Stimulated activated naive B cell treated with anti-CD40 and anti-IgM and Interleukin-4, amounts not matched to agents 10 μg/mL and 1 μg/mL and 100 μg/mL, for 72 hours (primary cell): ENCODE data around the gene CGB2.
"Not testable (repeated sequence)": the region's sequence is repeated elsewhere in the genome, so short reads cannot be mapped to it uniquely, and the experiment has no call there.

Source experiments
- ATAC-seq, 2 donors: fragments of 150-1000 bp; cut with Tn5 transposase; replicated peaks; 2 replicates each; pipeline ENCODE4 v1.10.0; 2021; ENCODE audit warnings: moderate library complexity in 1 of 2
- DNase-seq: peaks from one replicate; pipeline ENCODE4 v3.0.0; 2021
- H3K27ac Mint-ChIP-seq: one replicate; pipeline ENCODE4 v1.8.0; 2022; ENCODE audit warnings: mild to moderate bottlenecking, mixed read lengths
- H3K27me3 Mint-ChIP-seq, 2 donors: one replicate each; pipeline ENCODE4 v1.8.0; 2022; ENCODE audit warnings: mixed read lengths in 2 of 2
- H3K36me3 Mint-ChIP-seq, 2 donors: one replicate each; pipeline ENCODE4 v1.8.0; 2022; ENCODE audit warnings: mixed read lengths in 2 of 2, mild to moderate bottlenecking in 1 of 2
- H3K4me1 Mint-ChIP-seq, 2 donors: one replicate each; pipeline ENCODE4 v1.8.0; 2022; ENCODE audit warnings: mixed read lengths in 2 of 2, mild to moderate bottlenecking in 1 of 2
- H3K4me3 Mint-ChIP-seq, 2 donors: one replicate each; pipeline ENCODE4 v1.8.0; 2022; ENCODE audit warnings: mild to moderate bottlenecking in 2 of 2, mixed read lengths in 2 of 2, moderate library complexity in 1 of 2
- H3K9me3 Mint-ChIP-seq, 2 donors: one replicate each; pipeline ENCODE4 v1.8.0; 2022; ENCODE audit warnings: mixed read lengths in 2 of 2, mild to moderate bottlenecking in 1 of 2

CGB2 gene

DNA sequence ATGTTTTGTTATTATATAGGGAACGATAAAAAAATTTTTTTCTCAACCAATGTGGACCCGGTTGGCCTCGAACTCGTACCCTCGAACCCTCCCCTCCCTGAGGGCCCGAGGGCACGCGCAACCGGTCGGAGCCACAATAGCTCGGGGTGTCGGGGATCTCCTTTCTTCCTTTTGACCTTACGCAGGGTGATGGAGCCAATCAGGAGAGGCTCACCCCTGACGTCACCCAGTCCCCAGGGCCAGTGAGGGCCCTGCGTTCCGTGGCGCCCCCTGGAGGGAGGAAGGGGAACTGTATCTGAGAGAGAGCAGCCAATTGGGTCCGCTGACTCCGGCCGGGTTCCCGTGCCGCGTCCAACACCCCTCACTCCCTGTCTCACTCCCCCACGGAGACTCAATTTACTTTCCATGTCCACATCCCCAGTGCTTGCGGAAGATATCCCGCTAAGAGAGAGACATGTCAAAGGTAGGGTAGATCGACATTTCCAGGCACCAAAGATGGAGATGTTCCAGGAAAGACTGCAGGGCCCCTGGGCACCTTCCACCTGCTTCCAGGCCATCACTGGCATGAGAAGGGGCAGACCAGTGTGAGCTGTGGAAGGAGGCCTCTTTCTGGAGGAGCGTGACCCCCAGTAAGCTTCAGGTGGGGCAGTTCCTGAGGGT lies at the start of gene CGB2:
Gene CGB2, plus strand, starts transcription at position 249 of the 660 bp plus-strand sequence. Its CDS starts 206 bp downstream, at position 455.
- not testable (repeated sequence) for H3K4me1 Mint-ChIP-seq, H3K36me3 Mint-ChIP-seq, H3K9me3 Mint-ChIP-seq
- Mint-ChIP-seq H3K27me3 (peaks cover 17 to 42% of the 10 kb centered on the region in 2 donors), H3K4me3 (peak within 1 kb of the TSS; percentile 25 to 39), H3K27ac (peak within 1 kb of the TSS; percentile 86)
- ATAC-seq (peak; percentile 59 to 64), DNase-seq (peak; percentile 54)

DNA sequence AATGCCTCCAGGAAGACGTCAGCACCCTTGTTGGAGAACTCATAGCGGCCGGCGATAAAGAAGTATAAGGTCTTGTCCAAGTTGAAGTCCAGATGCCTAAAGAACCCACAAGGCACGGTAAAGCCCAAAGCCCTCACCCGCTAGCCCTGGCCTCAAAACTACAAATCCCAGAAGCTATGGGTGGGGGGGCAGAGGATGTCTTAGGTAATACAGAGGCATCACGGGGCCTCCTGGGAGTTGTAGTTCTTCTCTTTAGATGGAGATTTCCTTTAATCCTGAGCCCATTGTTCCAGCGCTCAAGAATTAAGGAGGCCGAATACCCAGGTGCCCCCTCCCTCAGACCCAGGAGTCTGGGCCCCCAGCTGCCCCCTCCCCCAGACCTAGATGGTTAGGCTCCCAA lies 49.4 kb upstream of the CGB2 start:
- DNase-seq = no peak
- Mint-ChIP-seq H3K4me1 (peaks cover 28 to 50% of the 10 kb centered on the region in 2 donors), H3K27ac (peak overlapping the region; percentile 81), H3K27me3 (no peaks in the 10 kb centered on the region), H3K36me3 (peaks cover 54 to 71% of the 10 kb centered on the region in 2 donors), H3K4me3 (no peak overlapping the region), H3K9me3 (no peaks in the 10 kb centered on the region)
- no peak for ATAC-seq

DNA sequence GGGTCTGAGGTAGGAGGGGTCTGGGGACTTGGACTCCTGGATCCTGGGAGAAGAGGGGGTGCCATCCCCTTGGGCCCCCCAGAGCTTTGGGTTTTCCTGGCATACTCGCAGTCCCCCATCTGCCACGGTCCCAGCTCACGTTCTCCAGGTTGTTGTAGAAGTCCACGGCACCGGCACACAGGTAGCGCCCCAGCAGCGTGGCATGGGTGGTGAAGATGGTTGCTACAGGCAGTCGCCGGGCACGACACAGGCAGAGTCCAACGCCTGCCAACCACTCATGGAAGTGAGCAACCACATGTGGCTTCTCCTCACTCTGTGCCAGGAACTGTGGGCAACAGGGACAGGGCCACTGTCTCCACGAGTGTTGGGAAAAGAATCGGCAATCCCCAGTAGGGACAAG lies 46.0 kb upstream of the CGB2 start:
- Mint-ChIP-seq H3K27me3 (no peaks in the 10 kb centered on the region), H3K36me3 (peaks cover 62 to 79% of the 10 kb centered on the region in 2 donors), H3K4me1 (peaks cover 26 to 52% of the 10 kb centered on the region in 2 donors), H3K9me3 (no peaks in the 10 kb centered on the region), H3K4me3 (no peak overlapping the region), H3K27ac (no peak overlapping the region)
- DNase-seq = no peak
- ATAC-seq = no peak

DNA sequence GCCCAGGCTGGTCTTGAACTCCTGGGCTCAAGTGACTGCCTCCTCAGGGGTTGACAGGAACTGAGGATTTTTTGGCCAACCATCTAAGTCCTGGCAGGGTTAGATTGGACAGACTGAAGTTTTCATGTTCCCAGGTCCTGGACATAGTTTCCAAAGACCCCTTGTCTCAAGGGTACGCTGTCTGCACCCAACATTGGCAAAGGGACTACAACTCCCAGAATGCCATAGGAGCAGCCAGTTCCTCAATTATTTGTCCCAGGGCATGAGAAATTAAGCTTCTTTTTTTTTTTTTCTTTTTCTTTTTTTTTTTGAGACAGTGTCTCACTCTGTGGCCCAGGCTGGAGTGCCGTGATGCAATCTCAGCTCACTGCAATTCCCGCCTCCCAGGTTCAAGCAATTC lies 45.5 kb upstream of the CGB2 start:
- Mint-ChIP-seq H3K27me3 (no peaks in the 10 kb centered on the region), H3K36me3 (peaks cover 67 to 82% of the 10 kb centered on the region in 2 donors), H3K4me1 (peaks cover 30 to 57% of the 10 kb centered on the region in 2 donors), H3K4me3 (no peak overlapping the region), H3K27ac (no peak overlapping the region), H3K9me3 (no peaks in the 10 kb centered on the region)
- DNase-seq (no peak), ATAC-seq (no peak)

DNA sequence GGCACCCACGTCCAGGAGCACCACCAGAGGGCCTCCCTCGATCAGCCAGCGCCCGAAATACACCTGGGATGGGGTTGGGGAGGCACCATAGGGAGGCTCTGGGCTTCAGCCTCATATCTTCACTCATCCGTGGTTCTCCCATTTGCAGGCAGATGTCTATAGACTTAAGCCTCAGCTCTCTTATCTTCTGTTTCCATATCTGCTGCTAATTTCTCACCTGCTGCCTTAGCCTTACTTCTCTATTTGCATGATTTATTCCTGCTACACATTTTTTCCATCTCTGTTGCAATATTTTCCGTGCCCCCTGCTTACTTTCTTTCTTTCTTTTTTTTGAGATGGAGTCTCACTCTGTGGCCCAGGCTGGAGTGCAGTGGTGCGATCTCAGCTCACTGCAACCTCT lies 44.4 kb upstream of the CGB2 start:
- DNase-seq (no peak), ATAC-seq (peak; percentile 16 to 44)
- Mint-ChIP-seq H3K27ac (peak overlapping the region; percentile 48), H3K36me3 (peaks cover 67 to 77% of the 10 kb centered on the region in 2 donors), H3K9me3 (no peaks in the 10 kb centered on the region), H3K27me3 (no peaks in the 10 kb centered on the region), H3K4me1 (peaks cover 28 to 59% of the 10 kb centered on the region in 2 donors), H3K4me3 (peak overlapping the region; percentile 11 to 13)

DNA sequence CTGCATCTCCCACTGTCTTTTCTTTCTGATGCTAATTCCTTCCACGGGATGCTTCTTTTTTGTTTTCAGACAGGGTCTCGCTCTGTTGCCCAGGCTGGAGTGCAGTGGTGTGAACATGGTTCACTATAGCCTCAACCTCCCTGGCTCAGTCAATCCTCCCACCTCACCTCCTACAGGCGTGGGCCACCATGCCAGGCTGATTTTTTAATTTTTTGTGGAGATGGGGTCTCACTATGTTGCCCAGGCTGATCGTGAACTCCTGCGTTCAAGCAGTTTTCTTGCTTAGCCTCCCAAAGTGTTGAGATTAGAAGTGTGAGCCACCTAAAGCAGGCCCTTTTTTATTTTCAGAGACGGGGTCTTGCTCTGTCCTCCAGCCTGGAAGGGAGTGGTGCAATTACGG lies 43.4 kb upstream of the CGB2 start:
- peaks cover 30 to 57% of the 10 kb centered on the region in 2 donors for H3K4me1 Mint-ChIP-seq
- no peaks in the 10 kb centered on the region for H3K9me3 Mint-ChIP-seq
- no peak for DNase-seq
- H3K4me3 Mint-ChIP-seq = peak overlapping the region in 1 of 2 donors; percentile 4
- no peak for ATAC-seq
- no peak overlapping the region for H3K27ac Mint-ChIP-seq
- no peaks in the 10 kb centered on the region for H3K27me3 Mint-ChIP-seq
- H3K36me3 Mint-ChIP-seq = peaks cover 61 to 70% of the 10 kb centered on the region in 2 donors

DNA sequence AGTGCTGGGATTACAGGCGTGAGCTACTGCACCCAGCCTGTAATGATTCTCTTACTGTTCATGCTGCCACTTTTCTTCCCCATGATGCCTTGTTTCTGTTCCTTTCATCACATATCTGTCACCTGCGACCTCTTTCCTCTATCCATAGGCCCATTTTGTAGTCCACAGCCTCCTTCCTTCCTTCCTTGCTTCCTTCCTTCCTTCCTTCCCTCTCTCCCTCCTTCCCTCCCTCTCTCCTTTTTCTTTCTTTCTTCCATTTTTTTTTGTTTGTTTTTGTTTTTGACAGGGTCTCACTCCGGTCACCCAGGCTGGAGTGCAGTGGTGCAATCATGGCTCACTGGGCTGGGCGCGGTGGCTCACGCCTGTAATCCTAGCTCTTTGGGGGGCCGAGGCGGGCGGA lies 42.8 kb upstream of the CGB2 start:
- H3K27me3 Mint-ChIP-seq = no peaks in the 10 kb centered on the region
- no peak overlapping the region for H3K4me3 Mint-ChIP-seq
- H3K9me3 Mint-ChIP-seq = no peaks in the 10 kb centered on the region
- peaks cover 60 to 68% of the 10 kb centered on the region in 2 donors for H3K36me3 Mint-ChIP-seq
- no peak for DNase-seq
- no peak overlapping the region for H3K27ac Mint-ChIP-seq
- H3K4me1 Mint-ChIP-seq = peaks cover 32 to 59% of the 10 kb centered on the region in 2 donors
- ATAC-seq = no peak

DNA sequence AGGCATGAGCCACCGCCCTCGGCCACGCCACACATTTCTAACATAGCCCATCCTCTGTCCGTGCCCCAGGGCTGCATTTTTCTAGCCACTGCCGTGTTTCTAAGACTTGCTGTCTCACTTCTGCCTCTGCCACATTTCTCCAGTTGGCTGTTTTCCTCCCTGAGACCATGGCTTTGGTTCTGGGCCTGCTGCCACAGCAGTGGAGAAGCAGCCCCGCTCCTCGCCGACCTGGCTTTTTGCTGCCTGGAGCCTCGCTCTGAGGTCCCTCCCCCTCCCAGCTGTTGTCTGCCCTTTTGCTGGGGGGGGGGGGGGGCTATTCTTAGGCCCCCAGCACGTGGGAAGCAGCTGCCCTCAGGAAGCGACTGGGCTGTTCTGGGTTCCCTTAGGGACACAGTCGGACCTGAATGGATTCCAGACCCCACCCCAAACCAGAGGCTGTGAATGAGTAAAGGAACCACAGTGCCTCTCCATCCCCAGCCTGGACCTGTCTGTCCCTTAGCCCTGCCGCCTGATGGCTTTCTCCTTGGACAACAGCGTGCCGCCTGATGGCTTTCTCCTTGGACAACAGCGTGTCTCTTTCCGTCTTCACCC lies 41.9 kb upstream of the CGB2 start:
- Mint-ChIP-seq H3K4me1 (peaks cover 36 to 67% of the 10 kb centered on the region in 2 donors), H3K4me3 (no peak overlapping the region), H3K9me3 (no peaks in the 10 kb centered on the region), H3K27me3 (no peaks in the 10 kb centered on the region), H3K36me3 (peaks cover 57 to 70% of the 10 kb centered on the region in 2 donors), H3K27ac (peak overlapping the region; percentile 6)
- ATAC-seq (no peak), DNase-seq (no peak)

DNA sequence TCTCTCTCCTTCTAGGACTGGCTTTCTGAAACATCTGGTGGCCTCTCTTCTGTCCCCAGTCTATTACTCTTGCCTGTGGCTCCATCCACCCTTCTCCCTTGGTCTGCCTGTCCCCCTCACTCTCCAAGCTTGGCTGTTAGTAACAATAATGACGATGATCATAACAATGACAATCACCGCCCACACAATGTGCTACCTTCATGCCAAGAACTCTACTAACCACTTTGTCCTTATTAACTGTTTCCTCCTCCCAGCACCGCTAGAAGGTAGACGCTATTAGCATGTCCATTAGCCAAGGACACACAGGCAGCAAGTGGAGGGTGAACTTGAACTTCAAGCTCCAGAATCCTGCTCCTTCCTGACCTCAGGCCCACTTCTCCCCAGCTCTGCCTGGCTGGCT lies 41.3 kb upstream of the CGB2 start:
- no peaks in the 10 kb centered on the region for H3K27me3 Mint-ChIP-seq
- H3K4me3 Mint-ChIP-seq = no peak overlapping the region
- DNase-seq (no peak), ATAC-seq (no peak)
- peak overlapping the region; percentile 6 for H3K27ac Mint-ChIP-seq
- peaks cover 56 to 72% of the 10 kb centered on the region in 2 donors for H3K36me3 Mint-ChIP-seq
- peaks cover 41 to 73% of the 10 kb centered on the region in 2 donors for H3K4me1 Mint-ChIP-seq
- H3K9me3 Mint-ChIP-seq = no peaks in the 10 kb centered on the region

DNA sequence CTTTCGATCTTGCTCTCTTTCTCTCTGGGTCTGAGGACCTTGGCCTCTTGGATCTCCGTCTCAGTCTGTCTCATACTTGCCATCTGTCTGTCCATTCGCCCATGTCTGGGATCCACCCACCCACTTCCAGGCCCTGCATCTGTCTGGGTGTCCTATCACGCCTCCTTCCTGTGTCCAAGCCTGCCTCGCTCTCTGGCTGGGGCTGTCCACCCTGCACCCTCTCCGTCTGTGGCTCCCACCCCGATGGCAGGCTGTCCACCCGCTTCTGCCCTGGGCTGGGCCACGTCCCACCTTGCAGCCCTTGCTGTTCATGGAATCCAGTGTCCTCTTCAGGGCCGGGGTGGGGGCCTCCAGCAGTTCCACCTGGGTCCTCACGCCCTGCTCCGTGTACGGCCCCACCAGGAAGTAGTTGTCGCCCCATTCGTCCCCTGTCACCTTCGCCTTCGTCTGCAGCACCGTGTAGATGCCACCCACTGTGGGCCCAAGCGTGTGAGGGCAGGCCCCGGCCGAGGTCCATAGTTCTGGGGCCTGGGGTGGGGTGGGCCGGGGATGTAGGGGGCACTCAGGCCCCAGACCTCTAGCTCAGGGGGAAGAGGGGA lies 40.6 kb upstream of the CGB2 start:
- peaks cover 53 to 66% of the 10 kb centered on the region in 2 donors for H3K36me3 Mint-ChIP-seq
- no peaks in the 10 kb centered on the region for H3K27me3 Mint-ChIP-seq
- peaks cover 41 to 74% of the 10 kb centered on the region in 2 donors for H3K4me1 Mint-ChIP-seq
- DNase-seq = no peak
- no peak overlapping the region for H3K27ac Mint-ChIP-seq
- peak overlapping the region in 1 of 2 donors; percentile 90 for H3K4me3 Mint-ChIP-seq
- no peaks in the 10 kb centered on the region for H3K9me3 Mint-ChIP-seq
- ATAC-seq = no peak

DNA sequence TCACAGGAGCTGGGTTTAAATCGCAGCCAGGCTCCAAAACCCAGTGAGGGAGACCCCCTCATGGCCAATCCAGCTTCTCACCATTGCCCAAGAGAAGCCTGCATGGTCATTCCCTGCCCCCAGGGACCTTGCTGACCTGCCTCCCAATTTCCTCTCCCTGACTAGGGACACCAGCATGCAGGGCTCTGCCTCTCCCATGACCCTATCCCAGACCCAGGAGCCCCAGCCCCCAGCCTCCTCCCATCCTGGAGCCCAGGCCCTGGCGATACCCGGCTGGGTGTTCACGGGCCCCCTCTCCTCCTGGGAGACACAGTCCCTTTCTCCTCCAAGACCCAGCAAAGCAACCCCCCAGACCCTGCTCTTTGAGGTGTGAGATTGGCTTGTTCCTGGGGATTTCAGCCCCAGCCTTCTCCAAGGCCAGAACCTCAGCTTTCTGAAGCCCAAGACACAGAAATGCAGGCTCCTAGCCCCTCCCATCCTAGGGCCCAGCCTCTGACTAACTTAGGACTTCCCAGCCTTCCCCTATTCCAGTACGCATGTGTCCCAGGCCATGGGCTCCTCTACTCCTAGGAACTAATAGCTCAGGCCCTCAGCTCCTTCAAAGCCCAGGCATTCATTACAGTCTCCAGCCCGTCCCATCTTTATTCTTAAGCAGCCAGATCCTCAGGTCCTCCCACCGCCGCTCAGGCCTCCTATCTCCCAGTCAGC lies 39.7 kb upstream of the CGB2 start:
- ATAC-seq = no peak

DNA sequence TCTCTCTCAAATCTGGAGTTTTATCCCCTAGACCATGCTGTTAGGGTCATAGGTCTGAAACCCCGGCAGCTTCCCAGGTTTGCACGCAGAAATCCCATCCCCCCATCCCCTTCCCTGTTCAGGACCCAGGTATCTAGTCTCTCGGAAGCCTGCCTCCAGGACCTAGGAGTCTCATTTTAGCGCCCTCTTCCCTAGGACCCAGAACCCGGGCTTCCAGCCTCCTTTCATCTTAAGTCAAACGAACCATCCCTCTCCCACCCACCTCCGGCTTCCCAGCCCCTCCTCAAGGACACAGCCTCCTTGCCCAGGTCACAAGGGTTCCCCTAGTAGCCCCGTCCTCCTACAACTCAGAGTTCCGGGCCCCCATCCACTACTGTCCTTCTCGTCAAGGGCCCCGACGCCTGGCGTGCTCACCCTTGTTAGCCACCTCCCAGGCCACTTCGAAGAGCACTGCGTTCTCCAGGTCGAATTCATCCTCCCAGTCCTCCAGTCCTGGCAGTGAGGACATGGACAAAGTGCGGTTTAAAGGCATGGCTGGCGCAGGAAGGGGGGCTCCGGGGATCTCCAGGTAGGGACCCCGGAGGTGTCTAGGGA lies 39.0 kb upstream of the CGB2 start:
- H3K4me1 Mint-ChIP-seq = peaks cover 35 to 70% of the 10 kb centered on the region in 2 donors
- H3K36me3 Mint-ChIP-seq = peaks cover 46 to 59% of the 10 kb centered on the region in 2 donors
- ATAC-seq (peak in 1 of 2 donors; percentile 10), DNase-seq (no peak)
- H3K4me3 Mint-ChIP-seq = peak overlapping the region; percentile 90 to 92
- H3K27ac Mint-ChIP-seq = peak overlapping the region; percentile 93
- H3K27me3 Mint-ChIP-seq = no peaks in the 10 kb centered on the region
- H3K9me3 Mint-ChIP-seq = no peaks in the 10 kb centered on the region

More for the DNA sequence above, 39.7 kb upstream of the CGB2 start:
- Mint-ChIP-seq H3K27ac (peak overlapping the region; percentile 93), H3K4me3 (peak overlapping the region; percentile 90 to 92), H3K36me3 (peaks cover 49 to 63% of the 10 kb centered on the region in 2 donors), H3K4me1 (peaks cover 38 to 71% of the 10 kb centered on the region in 2 donors), H3K9me3 (no peaks in the 10 kb centered on the region), H3K27me3 (no peaks in the 10 kb centered on the region)
- no peak for DNase-seq

DNA sequence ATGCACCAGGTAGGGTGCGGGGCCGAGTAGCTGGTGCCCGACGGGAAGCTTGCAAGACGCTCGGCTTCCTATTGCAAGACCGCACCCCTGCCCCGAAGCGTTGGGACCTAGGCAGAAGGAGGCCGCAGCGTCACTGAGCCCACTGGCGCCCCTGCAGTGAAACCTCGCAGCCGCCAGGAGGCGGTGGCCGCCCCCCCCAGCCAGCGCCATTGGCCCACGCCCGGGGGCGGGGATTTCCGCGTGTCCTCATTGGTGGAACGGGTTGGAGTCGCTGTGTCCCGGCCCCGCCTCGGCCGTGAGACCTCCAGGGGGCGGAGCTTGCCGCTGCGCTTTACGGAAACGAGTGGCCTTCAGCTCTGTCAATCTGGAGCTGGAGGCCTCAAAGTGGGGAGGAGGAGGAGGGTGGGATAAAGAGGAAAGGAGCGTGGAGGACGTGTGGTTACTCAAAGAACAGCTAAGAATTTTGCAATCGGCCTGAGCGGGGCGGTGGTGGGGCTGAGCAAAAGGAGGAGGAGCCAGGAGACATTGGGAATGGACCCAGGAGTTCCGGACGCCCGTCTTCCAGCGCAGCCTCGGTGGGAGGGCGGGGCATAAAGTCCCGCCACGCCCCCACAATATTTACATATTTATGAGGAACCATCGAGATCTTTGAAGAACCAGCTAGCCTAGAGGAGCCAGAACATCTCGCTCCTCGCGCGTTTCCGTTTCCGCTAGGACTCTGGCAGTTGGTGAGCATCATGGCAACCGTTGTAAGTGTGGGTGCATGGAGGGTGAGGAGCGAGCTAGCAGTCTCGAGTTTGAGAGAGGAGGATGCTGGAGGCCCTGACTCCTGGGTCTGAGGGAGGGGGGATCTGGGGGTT lies 38.3 kb upstream of the CGB2 start, which contains the start of the genes GYS1 and RUVBL2:
Gene GYS1, minus strand, starts transcription at position 135 of the 860 bp plus-strand sequence. CDS start 197 bp downstream, outside the sequence.
Gene RUVBL2, plus strand, starts transcription at position 713 of the 860 bp plus-strand sequence. Its CDS starts 25 bp downstream, at position 738.
- DNase-seq (peak; percentile 99), ATAC-seq (peak; percentile 94)
- Mint-ChIP-seq H3K27me3 (no peaks in the 10 kb centered on the region), H3K4me3 (peak within 1 kb of the TSS; percentile 90 to 92), H3K9me3 (no peaks in the 10 kb centered on the region), H3K36me3 (peaks cover 42 to 57% of the 10 kb centered on the region in 2 donors), H3K27ac (peak within 1 kb of the TSS; percentile 93), H3K4me1 (peaks cover 34 to 67% of the 10 kb centered on the region in 2 donors)
